Epidermal melanocyte (primary cell): ENCODE measurements around the gene CBX2.

Experiments
- DNase-seq: peaks from one replicate; pipeline ENCODE4 v3.0.0; 2011; ENCODE audit warnings: low spot score; ENCODE audit not compliant: insufficient read length

Gene CBX2

DNA sequence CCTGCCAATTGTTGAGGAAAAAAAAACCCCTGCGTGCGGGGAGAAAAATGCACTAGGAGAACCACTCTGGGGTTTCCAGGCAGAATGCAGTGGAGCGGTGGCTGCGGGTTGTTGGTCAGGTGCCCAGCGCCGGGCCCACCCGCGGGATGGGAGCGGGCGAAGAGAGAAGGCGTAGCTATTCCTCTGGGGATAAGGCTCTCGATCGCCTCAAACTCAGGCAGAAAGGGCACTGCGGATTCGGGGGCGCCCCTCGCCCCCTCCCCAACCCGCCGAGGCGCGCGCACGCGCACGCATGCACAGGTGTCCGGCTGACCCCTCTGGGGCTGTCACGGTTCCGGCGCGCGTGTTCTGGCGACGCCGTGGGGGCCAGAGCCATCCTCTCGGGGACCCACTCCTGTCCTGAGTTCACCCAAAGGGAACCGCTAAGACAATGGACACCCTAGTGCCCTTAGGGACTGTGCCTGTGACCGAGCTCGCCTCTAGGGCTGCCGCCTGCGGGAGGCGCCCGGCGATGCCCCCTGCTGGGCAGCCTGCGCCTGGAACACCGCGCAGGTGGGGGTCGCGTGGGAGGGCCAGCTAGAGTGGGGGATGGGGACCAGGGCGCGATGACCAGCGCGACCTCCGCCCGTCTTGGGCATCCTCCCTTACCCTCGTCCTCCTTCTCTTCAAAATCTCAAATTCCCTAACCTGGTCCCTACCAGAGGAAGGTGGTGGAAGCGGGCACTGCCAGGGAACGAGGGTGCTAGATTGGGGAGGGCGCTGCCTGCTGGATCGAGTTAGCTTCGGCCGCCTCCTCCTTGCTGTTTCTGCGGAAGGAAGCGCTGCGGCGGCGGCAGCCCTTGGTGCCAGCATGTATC lies 33.3 kb downstream of the CBX2 start:
- DNase-seq, result no peak

GRCh38 chr17:79811868-79812352 lies 34.0 kb downstream of the CBX2 start:
- no peak for DNase-seq

- DNase-seq, result no peak
These were observed 34.7 kb downstream of the CBX2 start for GRCh38 chr17:79812353-79813258.

- no peak for DNase-seq
These were observed 35.6 kb downstream of the CBX2 start for GRCh38 chr17:79813297-79814126.

DNA sequence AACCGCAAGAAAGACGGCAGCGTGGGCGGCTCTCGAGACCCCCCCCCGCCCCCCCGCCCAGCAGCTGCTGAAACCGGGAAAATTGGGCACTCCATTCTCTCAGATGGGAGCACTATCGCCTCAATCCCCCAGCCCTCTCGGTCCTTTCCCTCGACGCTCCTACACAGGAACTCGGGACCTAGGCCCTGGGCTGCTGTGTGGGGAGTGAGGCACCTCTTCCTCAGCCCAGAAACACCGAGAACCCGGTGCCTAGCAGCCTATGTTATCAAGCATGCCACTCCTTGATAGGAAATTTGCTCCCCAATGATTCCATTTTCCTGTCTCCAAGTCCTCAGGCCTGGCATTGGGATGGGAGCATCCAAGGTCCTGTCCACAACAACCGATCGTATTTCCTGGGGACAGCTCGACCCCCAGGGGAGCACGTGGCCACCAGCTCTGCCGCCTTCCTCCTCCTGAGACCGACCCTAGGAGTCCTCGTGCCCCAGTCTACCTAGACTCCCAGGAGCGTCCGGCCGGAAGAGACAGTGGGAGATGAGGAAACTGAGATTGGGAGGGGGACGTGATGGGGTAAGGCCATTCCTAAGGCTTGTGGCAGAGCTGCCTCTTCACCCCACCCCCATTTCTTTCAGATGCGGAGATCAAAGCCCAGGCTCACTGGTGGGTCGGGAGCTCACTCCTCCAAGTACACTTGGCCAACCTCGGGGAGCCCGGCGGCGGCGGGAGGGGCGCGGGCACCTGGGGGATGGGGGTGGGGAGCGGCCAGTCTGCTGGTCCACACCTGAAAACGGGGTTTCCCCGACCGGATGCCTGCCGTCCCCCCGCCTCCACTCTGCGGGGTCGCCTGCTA lies 36.4 kb downstream of the CBX2 start:
- no peak for DNase-seq

DNA sequence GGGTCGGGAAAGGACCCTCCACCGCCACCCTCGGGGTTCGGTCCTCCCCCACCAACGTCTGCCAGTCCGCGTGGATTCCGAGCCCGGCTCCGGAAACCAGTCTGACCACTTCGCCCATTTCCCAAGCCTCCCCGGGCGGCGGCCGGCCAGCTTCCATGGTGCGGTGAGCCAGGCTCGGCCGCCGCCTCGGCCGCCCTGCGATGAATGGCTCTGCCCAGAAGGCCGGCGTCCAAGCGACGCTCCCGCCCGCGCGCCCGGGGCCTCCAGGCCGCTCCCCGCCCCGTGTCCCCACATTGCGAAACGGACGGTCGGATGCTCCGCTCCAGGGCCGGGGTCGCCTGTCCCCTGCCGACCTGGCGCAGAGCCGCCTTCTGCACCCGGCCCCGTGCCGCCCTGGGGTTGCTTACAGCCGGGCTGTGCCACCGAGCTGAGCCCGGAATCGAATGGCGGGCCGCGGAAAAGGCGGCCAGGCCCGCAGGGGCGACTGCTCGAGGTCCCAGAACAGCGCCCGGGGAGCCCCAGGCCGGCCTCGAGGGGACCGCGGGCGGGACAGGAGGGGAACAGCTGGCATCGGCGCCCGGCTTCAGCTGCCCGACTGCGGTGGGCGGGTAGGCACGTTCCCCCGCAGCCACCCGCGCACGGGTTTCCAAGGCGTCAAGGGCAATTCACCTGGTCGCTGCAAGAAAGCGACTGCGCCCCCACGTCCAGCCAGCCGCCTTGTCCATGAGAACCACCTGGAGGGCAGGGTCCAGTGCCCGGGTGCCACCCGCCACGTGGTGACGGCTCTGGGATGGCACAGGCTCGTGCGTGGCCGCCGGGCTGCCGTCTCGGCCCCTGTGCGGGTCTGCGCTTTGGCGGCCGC lies 37.3 kb downstream of the CBX2 start:
- DNase-seq, result no peak

- no peak for DNase-seq
These were observed 38.0 kb downstream of the CBX2 start for GRCh38 chr17:79815836-79816461.

GRCh38 chr17:79818026-79818758 lies 40.2 kb downstream of the CBX2 start:
- no peak for DNase-seq

GRCh38 chr17:79819085-79819484 lies 41.1 kb downstream of the CBX2 start:
- no peak for DNase-seq

DNA sequence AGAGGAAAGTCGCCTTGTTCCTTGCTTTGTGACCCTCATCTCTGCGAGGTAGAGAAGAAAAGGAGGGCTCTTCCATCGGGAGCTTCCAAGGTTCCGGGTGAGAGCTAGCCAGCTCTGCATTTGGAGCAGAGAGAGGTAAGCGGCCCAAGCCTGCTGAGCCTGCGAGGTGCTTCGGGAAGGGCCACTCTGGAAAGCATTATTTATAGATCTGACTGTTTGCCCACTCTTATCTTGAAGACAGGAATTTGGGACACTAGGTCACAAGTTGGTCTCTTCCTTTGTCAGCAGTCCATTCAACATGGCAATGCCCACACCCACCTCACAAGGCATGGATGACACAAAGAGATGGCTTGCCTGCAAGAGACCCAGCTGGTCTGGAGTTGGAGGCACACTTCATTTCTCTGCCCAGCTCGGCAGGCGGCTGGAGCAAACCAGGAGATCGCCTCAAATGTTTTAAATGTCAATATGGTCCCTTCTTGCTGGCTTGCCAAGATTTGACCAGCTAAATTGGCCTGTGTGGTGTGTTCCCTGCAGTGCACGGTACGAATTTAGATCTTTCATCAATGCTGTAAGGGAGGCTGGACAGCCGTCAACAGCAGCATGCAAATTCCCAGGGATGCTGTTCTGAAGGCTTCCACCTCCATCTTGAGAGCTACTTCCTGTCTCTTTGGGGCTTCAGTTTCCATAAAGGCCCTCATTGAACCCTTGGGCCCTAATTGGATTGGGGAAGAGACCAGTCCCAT lies 41.8 kb downstream of the CBX2 start:
- DNase-seq, result no peak

DNA sequence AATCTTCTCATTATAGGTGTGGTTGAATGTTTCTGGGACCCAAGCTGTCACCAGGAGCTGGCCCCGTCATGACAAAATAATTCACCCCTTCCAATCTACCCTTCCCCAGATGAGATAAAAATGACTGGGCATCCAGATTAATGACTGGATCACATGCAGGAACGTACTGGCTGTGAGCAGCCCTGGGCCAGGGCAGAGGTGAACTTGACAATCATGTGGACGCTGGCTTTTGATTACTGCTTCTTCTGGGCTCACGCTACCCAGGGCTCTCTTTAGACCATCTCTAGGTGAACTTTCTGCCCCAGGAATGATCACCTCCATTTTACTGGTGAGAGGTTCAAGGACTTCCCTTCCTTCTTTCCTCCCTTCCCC lies 43.0 kb downstream of the CBX2 start:
- no peak for DNase-seq

DNA sequence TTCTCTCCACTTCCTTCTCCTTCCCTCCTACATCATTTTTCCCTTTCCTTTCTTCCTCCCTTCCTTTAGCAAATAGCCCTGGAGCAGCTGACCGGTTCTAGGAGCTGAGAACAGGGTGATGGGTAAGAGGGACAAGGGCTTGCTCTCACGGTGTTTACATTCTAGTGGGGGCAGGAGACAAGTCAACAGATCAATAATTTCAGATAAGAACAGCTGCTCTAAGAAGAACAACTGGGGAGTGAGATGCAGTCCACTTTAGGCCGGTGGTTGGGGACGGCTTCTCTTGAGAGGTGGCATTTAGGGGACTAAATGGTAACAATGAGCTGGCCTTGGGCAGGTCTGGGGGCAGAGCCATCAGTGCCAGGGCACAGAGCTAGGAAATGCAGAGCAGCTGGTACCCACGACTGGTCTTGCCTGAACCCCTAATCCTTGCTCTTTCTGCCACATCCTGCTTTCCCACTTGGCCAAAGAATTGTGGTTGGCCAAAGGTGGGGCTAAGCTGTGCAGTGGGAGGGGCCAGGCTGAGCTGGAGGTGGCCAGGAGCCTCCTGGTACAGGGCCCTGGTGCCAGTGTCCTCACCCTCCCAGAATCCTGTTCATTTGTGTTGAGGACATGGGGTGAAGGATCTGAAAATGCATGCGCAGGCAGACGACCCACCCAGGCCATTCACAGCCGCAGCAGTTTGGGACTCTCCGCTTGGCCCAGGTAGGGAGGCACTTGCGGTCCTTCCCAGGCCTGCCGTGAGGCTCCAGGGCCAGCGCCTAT lies 43.6 kb downstream of the CBX2 start:
- no peak for DNase-seq

DNA sequence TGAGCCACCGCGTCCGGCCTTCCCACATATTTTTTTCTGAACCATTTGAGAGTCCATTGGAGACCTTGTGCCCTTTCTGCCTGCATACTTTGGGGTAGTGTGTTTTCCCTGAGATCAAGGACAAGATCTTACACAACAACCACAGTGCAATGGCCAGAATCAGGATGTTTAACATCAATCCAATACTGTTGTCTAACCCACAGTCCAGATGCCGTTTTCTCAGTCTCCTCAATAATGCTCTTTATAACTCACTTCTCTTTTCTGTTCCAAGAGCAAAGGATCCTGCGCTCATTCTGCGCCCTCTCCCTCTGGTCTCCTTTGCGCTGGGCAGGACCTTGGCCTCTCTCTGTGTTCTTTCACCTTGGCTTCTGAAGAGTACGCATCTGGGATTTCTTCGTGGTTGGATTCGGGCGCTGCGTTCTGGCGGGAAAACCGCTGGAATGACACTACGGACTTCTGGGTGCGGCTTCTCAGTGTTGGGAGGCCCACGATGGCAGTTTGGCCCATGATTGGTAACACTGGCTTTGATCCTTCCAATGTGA lies 44.7 kb downstream of the CBX2 start:
- no peak for DNase-seq

DNA sequence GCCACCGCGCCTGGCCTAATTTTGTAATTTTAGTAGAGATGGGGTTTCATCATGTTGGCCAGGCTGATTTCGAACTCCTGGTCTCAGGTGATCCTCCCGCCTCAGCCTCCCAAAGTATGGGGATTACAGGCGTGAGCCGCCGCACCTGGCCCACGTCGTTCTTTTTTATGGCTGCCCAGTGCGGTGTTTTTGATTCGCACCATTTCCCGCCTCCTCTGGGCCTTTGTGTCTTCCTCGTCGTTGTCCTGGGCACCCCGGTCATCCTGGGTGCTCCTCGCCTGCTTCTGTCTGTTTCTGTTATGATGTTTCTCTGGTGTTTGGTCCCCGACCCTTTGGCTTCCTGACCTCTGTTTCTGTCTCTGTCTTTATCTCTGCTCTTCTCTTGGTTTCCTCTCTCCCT lies 46.3 kb downstream of the CBX2 start:
- DNase-seq, result no peak

DNA sequence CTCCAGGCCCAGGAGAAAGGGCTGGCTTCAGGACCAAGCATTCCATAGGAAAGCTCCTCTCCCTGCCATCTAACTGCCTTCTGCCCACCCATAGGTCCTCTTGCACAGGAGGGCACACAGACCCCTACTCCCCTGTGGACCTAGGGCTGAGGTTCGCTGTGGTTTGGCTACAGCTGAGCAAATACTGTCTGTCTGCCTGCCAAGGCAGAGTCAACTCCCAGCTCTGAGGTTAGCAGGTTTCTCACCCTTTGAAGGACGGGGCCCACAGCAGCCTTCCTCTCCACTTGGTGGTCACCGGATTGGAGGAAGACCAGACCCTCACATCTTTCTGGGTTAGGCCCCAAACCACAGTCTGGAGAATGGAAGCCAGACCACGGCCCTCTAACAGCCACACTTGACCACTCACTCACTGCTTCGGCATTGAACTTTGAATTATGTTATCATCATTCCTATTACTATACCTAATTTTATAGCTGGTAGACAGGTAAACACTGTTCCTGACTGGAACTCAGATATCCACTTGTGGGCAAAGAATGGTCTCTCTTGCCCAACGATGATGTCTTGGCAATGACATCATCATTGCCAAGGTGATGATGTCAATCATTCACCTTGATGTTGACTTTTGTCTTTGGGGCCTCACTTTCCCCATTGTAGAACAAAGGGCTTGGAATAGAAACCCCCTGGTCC lies 47.1 kb downstream of the CBX2 start:
- no peak for DNase-seq

GRCh38 chr17:79825580-79825921 lies 47.6 kb downstream of the CBX2 start:
- no peak for DNase-seq
